MM.1S (cell line): ENCODE data around the gene HERC2.
"Not testable (repeated sequence)": the region's sequence is repeated elsewhere in the genome, so short reads cannot be mapped to it uniquely, and the experiment has no call there.

Source experiments
- DNase-seq: peaks from one replicate; pipeline ENCODE4 v3.0.0-alpha.2; 2015
- H2AFZ ChIP-seq: fragments of 300-600 bp; sonication (generic); 2 replicates; pipeline ENCODE4 v1.6.0; 2016; ENCODE audit warnings: antibody characterized with exemption, low read length
- H3F3A ChIP-seq: fragments of 300-600 bp; sonication (generic); 2 replicates; pipeline ENCODE4 v1.6.1; 2016; ENCODE audit warnings: mild to moderate bottlenecking, antibody characterized with exemption, low read length, moderate library complexity, mixed read lengths; ENCODE audit not compliant: insufficient read depth
- H3K27ac ChIP-seq: fragments of 300-600 bp; sonication (generic); 2 replicates; pipeline ENCODE4 v1.5.1; 2016; ENCODE audit warnings: mild to moderate bottlenecking, low read length
- H3K27me3 ChIP-seq: fragments of 300-600 bp; sonication (generic); replicated peaks from 2 replicates; pipeline ENCODE4 v1.6.0; 2016; ENCODE audit warnings: low read length; ENCODE audit not compliant: insufficient read depth
- H3K36me3 ChIP-seq: fragments of 300-600 bp; sonication (generic); replicated peaks from 2 replicates; pipeline ENCODE4 v1.6.1; 2016; ENCODE audit warnings: mild to moderate bottlenecking, low read length, mixed read lengths; ENCODE audit not compliant: insufficient read depth
- H3K4me1 ChIP-seq: fragments of 300-600 bp; sonication (generic); 2 replicates; pipeline ENCODE4 v1.6.1; 2016; ENCODE audit warnings: low read length, mixed read lengths
- H3K4me2 ChIP-seq: fragments of 300-600 bp; sonication (generic); 2 replicates; pipeline ENCODE4 v1.6.0; 2016; ENCODE audit warnings: low read depth, low read length
- H3K4me3 ChIP-seq: fragments of 300-600 bp; sonication (generic); 2 replicates; pipeline ENCODE4 v1.5.1; 2016; ENCODE audit warnings: low read length, mixed read lengths
- H3K79me2 ChIP-seq: fragments of 300-600 bp; sonication (generic); 2 replicates; pipeline ENCODE4 v1.6.1; 2016; ENCODE audit warnings: mixed run types, low read length, mixed read lengths
- H3K9ac ChIP-seq: fragments of 300-600 bp; sonication (generic); 2 replicates; pipeline ENCODE4 v1.6.1; 2016; ENCODE audit warnings: low read length, mixed read lengths
- H3K9me2 ChIP-seq: fragments of 300-600 bp; sonication (generic); replicated peaks from 2 replicates; pipeline ENCODE4 v1.6.1; 2016; ENCODE audit warnings: mild to moderate bottlenecking, low read length, mixed read lengths; ENCODE audit not compliant: insufficient read depth
- H3K9me3 ChIP-seq: fragments of 300-600 bp; sonication (generic); replicated peaks from 2 replicates; pipeline ENCODE4 v1.6.1; 2016; ENCODE audit warnings: mild to moderate bottlenecking, low read length, mixed read lengths; ENCODE audit not compliant: insufficient read depth
- H4K20me1 ChIP-seq: fragments of 300-600 bp; sonication (generic); 2 replicates; pipeline ENCODE4 v1.6.1; 2016; ENCODE audit warnings: mild to moderate bottlenecking, low read length, moderate library complexity, mixed read lengths; ENCODE audit not compliant: insufficient read depth
- EZH2 ChIP-seq: fragments of 300-600 bp; sonication (generic); optimal IDR thresholded peaks from 2 replicates; pipeline ENCODE3; 2017; ENCODE audit warnings: low read depth, mild to moderate bottlenecking, antibody characterized with exemption, low read length, mixed read lengths
- EZH2phosphoT487 ChIP-seq: fragments of 300-600 bp; sonication (generic); IDR thresholded peaks from 2 replicates; pipeline ENCODE4 v1.6.1; 2018; ENCODE audit warnings: antibody characterized with exemption, low read length
- TF ChIP-seq, protein P1 (sequence below): fragments of 300-600 bp; sonication (generic); IDR thresholded peaks from 2 replicates; pipeline ENCODE4 v1.5.1; 2016; ENCODE audit warnings: antibody characterized with exemption, low read length, mixed read lengths

The HERC2 gene

GRCh38 chr15:28147801-28148200 lies 174.2 kb downstream of the HERC2 start:
- Histone ChIP-seq H3K4me3 (no peak overlapping the region), H3K9me3 (no peaks in the 10 kb centered on the region), H3K9me2 (no peaks in the 10 kb centered on the region), H3K4me1 (no peaks in the 10 kb centered on the region), H2AFZ (no peak overlapping the region), H4K20me1 (no peaks in the 10 kb centered on the region), H3K79me2 (peaks cover 21% of the 10 kb centered on the region), H3K27me3 (no peaks in the 10 kb centered on the region), H3K4me2 (no peak overlapping the region), H3K9ac (no peak overlapping the region), H3K27ac (no peak overlapping the region), H3F3A (no peaks in the 10 kb centered on the region; the same call in 1 of the 2 replicates), H3K36me3 (no peaks in the 10 kb centered on the region)
- TF ChIP-seq, protein P1, sequence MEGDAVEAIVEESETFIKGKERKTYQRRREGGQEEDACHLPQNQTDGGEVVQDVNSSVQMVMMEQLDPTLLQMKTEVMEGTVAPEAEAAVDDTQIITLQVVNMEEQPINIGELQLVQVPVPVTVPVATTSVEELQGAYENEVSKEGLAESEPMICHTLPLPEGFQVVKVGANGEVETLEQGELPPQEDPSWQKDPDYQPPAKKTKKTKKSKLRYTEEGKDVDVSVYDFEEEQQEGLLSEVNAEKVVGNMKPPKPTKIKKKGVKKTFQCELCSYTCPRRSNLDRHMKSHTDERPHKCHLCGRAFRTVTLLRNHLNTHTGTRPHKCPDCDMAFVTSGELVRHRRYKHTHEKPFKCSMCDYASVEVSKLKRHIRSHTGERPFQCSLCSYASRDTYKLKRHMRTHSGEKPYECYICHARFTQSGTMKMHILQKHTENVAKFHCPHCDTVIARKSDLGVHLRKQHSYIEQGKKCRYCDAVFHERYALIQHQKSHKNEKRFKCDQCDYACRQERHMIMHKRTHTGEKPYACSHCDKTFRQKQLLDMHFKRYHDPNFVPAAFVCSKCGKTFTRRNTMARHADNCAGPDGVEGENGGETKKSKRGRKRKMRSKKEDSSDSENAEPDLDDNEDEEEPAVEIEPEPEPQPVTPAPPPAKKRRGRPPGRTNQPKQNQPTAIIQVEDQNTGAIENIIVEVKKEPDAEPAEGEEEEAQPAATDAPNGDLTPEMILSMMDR, result no peak
- TF ChIP-seq EZH2 (no peak), EZH2phosphoT487 (no peak)
- no peak for DNase-seq

GRCh38 chr15:28145419-28145818 lies 176.6 kb downstream of the HERC2 start:
- not testable (repeated sequence) for H2AFZ ChIP-seq, H3K36me3 ChIP-seq, H3K4me3 ChIP-seq, H3F3A ChIP-seq, H3K27me3 ChIP-seq, DNase-seq, H3K9ac ChIP-seq, H4K20me1 ChIP-seq, H3K27ac ChIP-seq, H3K9me3 ChIP-seq, H3K4me2 ChIP-seq, H3K9me2 ChIP-seq, H3K4me1 ChIP-seq
- peaks cover 21% of the 10 kb centered on the region for H3K79me2 ChIP-seq

DNA sequence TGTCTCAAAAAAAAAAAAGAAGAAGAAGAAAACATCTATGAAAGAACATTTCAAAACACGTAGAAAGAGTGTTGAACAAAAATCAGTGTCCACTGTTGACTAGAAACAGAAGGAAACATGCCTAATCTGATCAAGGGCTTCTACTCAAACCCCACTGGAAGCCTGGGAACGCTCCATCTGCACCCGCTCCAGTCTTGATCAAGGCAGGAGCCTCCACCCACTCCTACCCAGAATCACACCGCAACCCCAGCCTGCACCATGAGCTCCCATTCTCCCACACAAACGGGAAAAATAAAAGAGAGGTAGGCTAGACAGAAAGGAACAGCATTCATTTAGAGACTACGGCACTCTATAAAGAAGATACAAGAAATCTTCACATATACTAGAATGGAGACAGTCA lies 181.9 kb downstream of the HERC2 start:
- Histone ChIP-seq H3F3A (no peaks in the 10 kb centered on the region; the same call in 1 of the 2 replicates), H3K27ac (no peak overlapping the region), H3K9ac (no peak overlapping the region), H2AFZ (no peak overlapping the region), H3K9me2 (no peaks in the 10 kb centered on the region), H3K4me1 (peaks cover 6% of the 10 kb centered on the region), H3K79me2 (no peaks in the 10 kb centered on the region), H3K4me3 (no peak overlapping the region), H3K36me3 (no peaks in the 10 kb centered on the region), H4K20me1 (no peaks in the 10 kb centered on the region), H3K27me3 (no peaks in the 10 kb centered on the region), H3K4me2 (no peak overlapping the region), H3K9me3 (no peaks in the 10 kb centered on the region)
- TF ChIP-seq EZH2phosphoT487 (no peak), EZH2 (no peak)
- TF ChIP-seq, protein P1, result no peak
- no peak for DNase-seq

GRCh38 chr15:28137408-28138039 lies 184.5 kb downstream of the HERC2 start:
- H3K4me3 ChIP-seq, H3K9ac ChIP-seq, H3K4me2 ChIP-seq, H2AFZ ChIP-seq, H3K9me3 ChIP-seq, H3K27ac ChIP-seq, H3F3A ChIP-seq, H3K36me3 ChIP-seq, DNase-seq, H3K27me3 ChIP-seq, H4K20me1 ChIP-seq, H3K79me2 ChIP-seq, H3K4me1 ChIP-seq, H3K9me2 ChIP-seq: not testable (repeated sequence)

GRCh38 chr15:28136236-28136904 lies 185.6 kb downstream of the HERC2 start:
- not testable (repeated sequence) for H3K36me3 ChIP-seq, H3K9me3 ChIP-seq, H2AFZ ChIP-seq, H4K20me1 ChIP-seq, H3K4me1 ChIP-seq, H3K9me2 ChIP-seq, H3F3A ChIP-seq, H3K9ac ChIP-seq, H3K27ac ChIP-seq, H3K4me3 ChIP-seq, H3K79me2 ChIP-seq, H3K27me3 ChIP-seq
- peak overlapping the region; percentile 21; the same call in 1 of the 2 replicates for H3K4me2 ChIP-seq
- peak; percentile 65 for DNase-seq
